ENCODE results near the gene COPRS.
"Not testable (repeated sequence)": the region's sequence is repeated elsewhere in the genome, so short reads cannot be mapped to it uniquely, and the experiment has no call there.

COPRS gene

GRCh38 chr17:31832746-31833145, 26.3 kb downstream of the COPRS start:
- no peak overlapping the region for H3K4me3 ChIP-seq (ENCODE audit: low read length)
- H3K9me3 ChIP-seq (ENCODE audit: control insufficient read depth, insufficient read depth, low read length): peaks cover 4% of the 10 kb centered on the region; the same call in 1 of the 2 replicates
- TF ChIP-seq CTCF (IDR thresholded peaks at IDR 0.05; ENCODE audit: low read depth, low read length, poor library complexity, severe bottlenecking): no peak
- TF ChIP-seq EZH2phosphoT487 (IDR thresholded peaks at IDR 0.05; ENCODE audit: borderline replicate concordance, low read length): no peak
- H3F3A ChIP-seq (ENCODE audit: control insufficient read depth, insufficient read depth): no peaks in the 10 kb centered on the region
- H3K4me2 ChIP-seq (ENCODE audit: low read length): no peak overlapping the region
- no peaks in the 10 kb centered on the region for H3K9me2 ChIP-seq (replicated peaks; ENCODE audit: control insufficient read depth, low read length)
- H4K20me1 ChIP-seq (ENCODE audit: control insufficient read depth, insufficient read depth, low read depth, low read length): no peaks in the 10 kb centered on the region
- H3K27ac ChIP-seq (ENCODE audit: low read depth, low read length): no peak overlapping the region
- no peaks in the 10 kb centered on the region for H3K36me3 ChIP-seq (ENCODE audit: control insufficient read depth, low read length)
- no peaks in the 10 kb centered on the region for H3K79me2 ChIP-seq (ENCODE audit: control insufficient read depth, low read length)
- H3K27me3 ChIP-seq (ENCODE audit: control insufficient read depth, low read length): 0 out of 2 replicates have a peak, but pooled peaks cover 3% of the 10 kb centered on the region
- H3K4me1 ChIP-seq (ENCODE audit: control insufficient read depth, low read length): no peaks in the 10 kb centered on the region

- Histone ChIP-seq H3K9me3 (ENCODE audit: control insufficient read depth, insufficient read depth, low read length) (peaks cover 4% of the 10 kb centered on the region; the same call in 1 of the 2 replicates), H3K27me3 (ENCODE audit: control insufficient read depth, low read length) (0 out of 2 replicates have a peak, but pooled peaks cover 3% of the 10 kb centered on the region), H3K4me2 (ENCODE audit: low read length) (no peak overlapping the region), H3K4me3 (ENCODE audit: low read length) (no peak overlapping the region), H3K4me1 (ENCODE audit: control insufficient read depth, low read length) (no peaks in the 10 kb centered on the region), H3K27ac (ENCODE audit: low read depth, low read length) (no peak overlapping the region), H4K20me1 (ENCODE audit: control insufficient read depth, insufficient read depth, low read depth, low read length) (no peaks in the 10 kb centered on the region), H3F3A (ENCODE audit: control insufficient read depth, insufficient read depth) (no peaks in the 10 kb centered on the region), H3K36me3 (ENCODE audit: control insufficient read depth, low read length) (no peaks in the 10 kb centered on the region), H3K9me2 (replicated peaks; ENCODE audit: control insufficient read depth, low read length) (no peaks in the 10 kb centered on the region), H3K79me2 (ENCODE audit: control insufficient read depth, low read length) (no peaks in the 10 kb centered on the region)
- no peak for TF ChIP-seq CTCF (IDR thresholded peaks at IDR 0.05; ENCODE audit: low read depth, low read length, poor library complexity, severe bottlenecking)
These were observed 27.8 kb downstream of the COPRS start for GRCh38 chr17:31830971-31831858.

DNA sequence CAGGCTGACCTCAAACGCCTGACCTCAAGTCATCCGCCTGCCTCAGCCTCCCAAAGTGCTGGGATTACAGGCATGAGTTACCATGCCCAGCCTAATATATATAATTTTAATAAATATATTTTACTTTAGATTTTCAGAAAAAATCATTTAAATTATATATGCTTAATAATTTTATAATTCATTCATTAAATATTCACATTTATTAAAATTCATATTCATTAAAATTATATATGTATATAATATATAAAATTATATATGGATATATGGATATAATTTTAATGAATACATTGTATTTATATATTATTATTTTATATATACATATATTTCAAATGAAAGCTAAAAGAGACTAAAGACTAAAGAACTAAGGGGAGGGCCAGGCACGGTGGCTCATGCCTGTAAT, 29.4 kb downstream of the COPRS start:
- Histone ChIP-seq H3K9me2 (replicated peaks; ENCODE audit: control insufficient read depth, low read length) (no peaks in the 10 kb centered on the region), H3K36me3 (ENCODE audit: control insufficient read depth, low read length) (no peaks in the 10 kb centered on the region), H3K4me1 (ENCODE audit: control insufficient read depth, low read length) (no peaks in the 10 kb centered on the region), H4K20me1 (ENCODE audit: control insufficient read depth, insufficient read depth, low read depth, low read length) (no peaks in the 10 kb centered on the region), H3K9me3 (ENCODE audit: control insufficient read depth, insufficient read depth, low read length) (peaks cover 4% of the 10 kb centered on the region; the same call in 1 of the 2 replicates), H3K27me3 (ENCODE audit: control insufficient read depth, low read length) (0 out of 2 replicates have a peak, but pooled peaks cover 3% of the 10 kb centered on the region), H3K4me2 (ENCODE audit: low read length) (no peak overlapping the region), H3F3A (ENCODE audit: control insufficient read depth, insufficient read depth) (no peaks in the 10 kb centered on the region), H3K4me3 (ENCODE audit: low read length) (no peak overlapping the region), H3K79me2 (ENCODE audit: control insufficient read depth, low read length) (no peaks in the 10 kb centered on the region), H3K27ac (ENCODE audit: low read depth, low read length) (no peak overlapping the region)
- TF ChIP-seq CTCF (IDR thresholded peaks at IDR 0.05; ENCODE audit: low read depth, low read length, poor library complexity, severe bottlenecking) (no peak), EZH2phosphoT487 (IDR thresholded peaks at IDR 0.05; ENCODE audit: borderline replicate concordance, low read length) (no peak)

- H3F3A ChIP-seq (ENCODE audit: control insufficient read depth, insufficient read depth); H3K4me2 ChIP-seq (ENCODE audit: low read length); H3K4me3 ChIP-seq (ENCODE audit: low read length); H3K27ac ChIP-seq (ENCODE audit: low read depth, low read length); H3K4me1 ChIP-seq (ENCODE audit: control insufficient read depth, low read length); H3K9me2 ChIP-seq (replicated peaks; ENCODE audit: control insufficient read depth, low read length); H3K36me3 ChIP-seq (ENCODE audit: control insufficient read depth, low read length); H3K27me3 ChIP-seq (ENCODE audit: control insufficient read depth, low read length); H3K9me3 ChIP-seq (ENCODE audit: control insufficient read depth, insufficient read depth, low read length); H4K20me1 ChIP-seq (ENCODE audit: control insufficient read depth, insufficient read depth, low read depth, low read length); H3K79me2 ChIP-seq (ENCODE audit: control insufficient read depth, low read length): not testable (repeated sequence)
These were observed 30.1 kb downstream of the COPRS start for GRCh38 chr17:31828955-31829354.
